Upper lobe of left lung (tissue), 6 donors: Measurements from ENCODE around the gene CDK5RAP2. TPM values are rescaled to one million over a fixed set of nuclear protein-coding genes. Genes with fewer than 3 reads are reported as not detected.

Source experiments
- ATAC-seq, 2 donors: fragments of 200-7000 bp; cut with Tn5 transposase; one replicate each; pipeline ENCODE4 v1.9.1; 2022; ENCODE audit warnings: mild to moderate bottlenecking in 2 of 2, moderate library complexity in 2 of 2; ENCODE audit not compliant: low FRiP score in 2 of 2
- DNase-seq, 2 donors: peaks; one replicate each; pipeline ENCODE4 v3.0.0-alpha.2; 2019 to 2020
- H3K27ac ChIP-seq, 4 donors: fragments of 200-600 bp; sonication (generic); one replicate each; pipeline ENCODE4 v1.5.1; 2016 to 2019
- H3K27me3 ChIP-seq, 4 donors: fragments of 200-600 bp; sonication (generic); one replicate each; pipeline ENCODE4 v1.5.1; 2017 to 2019
- H3K36me3 ChIP-seq, 4 donors: fragments of 200-600 bp; sonication (generic); one replicate each; pipeline ENCODE4 v1.5.1; 2016 to 2019
- H3K4me1 ChIP-seq, 4 donors: fragments of 200-600 bp; sonication (generic); one replicate each; pipeline ENCODE4 v1.5.1; 2018 to 2019
- H3K4me3 ChIP-seq, 4 donors: fragments of 200-600 bp; sonication (generic); one replicate each; pipeline ENCODE4 v1.5.1; 2017 to 2019; ENCODE audit warnings: mild to moderate bottlenecking in 2 of 4, moderate library complexity in 1 of 4
- H3K9me3 ChIP-seq, 4 donors: fragments of 200-600 bp; sonication (generic); one replicate each; pipeline ENCODE4 v1.5.1; 2018 to 2019
- EP300 ChIP-seq, 4 donors: sonication (generic); formaldehyde crosslinking; IDR thresholded peaks; one replicate each; pipeline ENCODE4 v1.5.1; 2017; ENCODE audit warnings: antibody characterized with exemption in 4 of 4, control low read depth in 2 of 4
- POLR2A ChIP-seq, 4 donors: fragments of 450-650 bp; IDR thresholded peaks; one replicate each; pipeline ENCODE4 v1.5.1; 2016 to 2017; ENCODE audit warnings: antibody characterized with exemption in 4 of 4, mild to moderate bottlenecking in 2 of 4
- POLR2AphosphoS5 ChIP-seq, 2 donors: sonication (generic); formaldehyde crosslinking; IDR thresholded peaks; one replicate each; pipeline ENCODE4 v1.5.1; 2017; ENCODE audit warnings: antibody characterized with exemption in 2 of 2
- WGBS, 2 donors: methylation state at CpG; one replicate each; pipeline ENCODE4 v1.1.5; 2017 to 2018; 5-methylcytosine and 5-hydroxymethylcytosine counted together
- total RNA-seq, 6 donors: library from RNA; depleted of rRNA in 4 of 6; stranded (reverse); fragments of >200 nt in 4 of 6; gene quantifications; one replicate each; pipeline versions ENCODE4 v1.1.0 to v1.2.1, GENCODE V29; 2016 to 2021
- TF ChIP-seq, protein P1 (sequence below), 6 experiments: fragments of 450-650 bp in 4 of 6; fragments of 200-600 bp in 2 of 6; sonication (generic) in 2 of 6; IDR thresholded peaks; one replicate each; pipeline ENCODE4 v1.5.1; 2016 to 2019; ENCODE audit warnings: antibody characterized with exemption in 6 of 6
- donor health status: DM: no; HTN: no; CAD: no; lungs with moderate emphysema.
- donor health status: DM: no; HTN: yes; CAD: no; lungs with severe emphysema.

The CDK5RAP2 gene
- total RNA-seq, 6 donors from 2014 or later = 41.7 to 137 (median 51.6) TPM

DNA sequence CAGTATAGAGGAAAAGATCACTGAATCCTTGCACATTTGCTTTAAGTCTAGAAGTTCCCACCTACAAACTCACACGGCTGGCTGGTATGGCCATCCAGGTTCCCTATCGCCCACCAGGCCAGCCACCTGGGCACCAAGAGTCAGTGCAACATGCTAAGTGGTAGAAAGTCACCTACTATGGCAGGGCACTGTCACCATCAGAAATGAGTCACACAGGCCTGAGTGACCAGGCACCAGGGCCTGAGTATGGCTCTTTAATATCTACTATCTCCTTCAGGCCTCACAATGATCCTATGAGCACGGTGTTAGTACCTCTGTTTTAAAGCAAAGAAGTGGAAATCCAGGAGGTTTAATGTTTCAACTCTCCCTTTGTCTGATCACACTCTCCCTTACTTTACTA, 156.2 kb downstream of the CDK5RAP2 start:
- no peak for DNase-seq
- WGBS, 2 donors = 85 to 96% methylated on average over 3 of the region's 3 CpGs
- no peaks in the 10 kb centered on the region for H3K27me3 ChIP-seq

GRCh38 chr9:120421977-120422376, 158.0 kb downstream of the CDK5RAP2 start:
- H3K9me3 ChIP-seq = no peaks in the 10 kb centered on the region
- no peak overlapping the region for H3K27ac ChIP-seq
- H3K27me3 ChIP-seq = no peaks in the 10 kb centered on the region
- no peak overlapping the region for H3K4me3 ChIP-seq
- H3K4me1 ChIP-seq = no peaks in the 10 kb centered on the region
- TF ChIP-seq POLR2A (IDR thresholded peaks at IDR 0.05) = no peak
- TF ChIP-seq EP300 (IDR thresholded peaks at IDR 0.05) = no peak
- no peak for TF ChIP-seq POLR2AphosphoS5 (IDR thresholded peaks at IDR 0.05)
- peaks cover 0 to 47% (median 7%) of the 10 kb centered on the region in 4 donors for H3K36me3 ChIP-seq
- ATAC-seq (no peak), DNase-seq (no peak)
- WGBS, 2 donors = 97 to 99% methylated on average over 3 of the region's 3 CpGs

More for the DNA sequence above, 156.2 kb downstream of the CDK5RAP2 start:
- Histone ChIP-seq H3K36me3 (peaks cover 0 to 39% (median 6%) of the 10 kb centered on the region in 4 donors), H3K4me3 (no peak overlapping the region), H3K9me3 (no peaks in the 10 kb centered on the region), H3K4me1 (no peaks in the 10 kb centered on the region), H3K27ac (no peak overlapping the region)
- ATAC-seq = no peak
- TF ChIP-seq POLR2AphosphoS5 (IDR thresholded peaks at IDR 0.05) (no peak), POLR2A (IDR thresholded peaks at IDR 0.05) (no peak), EP300 (IDR thresholded peaks at IDR 0.05) (no peak)
- TF ChIP-seq, protein P1, sequence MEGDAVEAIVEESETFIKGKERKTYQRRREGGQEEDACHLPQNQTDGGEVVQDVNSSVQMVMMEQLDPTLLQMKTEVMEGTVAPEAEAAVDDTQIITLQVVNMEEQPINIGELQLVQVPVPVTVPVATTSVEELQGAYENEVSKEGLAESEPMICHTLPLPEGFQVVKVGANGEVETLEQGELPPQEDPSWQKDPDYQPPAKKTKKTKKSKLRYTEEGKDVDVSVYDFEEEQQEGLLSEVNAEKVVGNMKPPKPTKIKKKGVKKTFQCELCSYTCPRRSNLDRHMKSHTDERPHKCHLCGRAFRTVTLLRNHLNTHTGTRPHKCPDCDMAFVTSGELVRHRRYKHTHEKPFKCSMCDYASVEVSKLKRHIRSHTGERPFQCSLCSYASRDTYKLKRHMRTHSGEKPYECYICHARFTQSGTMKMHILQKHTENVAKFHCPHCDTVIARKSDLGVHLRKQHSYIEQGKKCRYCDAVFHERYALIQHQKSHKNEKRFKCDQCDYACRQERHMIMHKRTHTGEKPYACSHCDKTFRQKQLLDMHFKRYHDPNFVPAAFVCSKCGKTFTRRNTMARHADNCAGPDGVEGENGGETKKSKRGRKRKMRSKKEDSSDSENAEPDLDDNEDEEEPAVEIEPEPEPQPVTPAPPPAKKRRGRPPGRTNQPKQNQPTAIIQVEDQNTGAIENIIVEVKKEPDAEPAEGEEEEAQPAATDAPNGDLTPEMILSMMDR (IDR thresholded peaks at IDR 0.05) = no peak

- DNase-seq (no peak), ATAC-seq (no peak)
- TF ChIP-seq POLR2AphosphoS5 (IDR thresholded peaks at IDR 0.05) (no peak), EP300 (IDR thresholded peaks at IDR 0.05) (no peak)
- WGBS, 2 donors = 71 to 78% methylated on average over 4 of the region's 4 CpGs
- Histone ChIP-seq H3K27ac (no peak overlapping the region), H3K27me3 (no peaks in the 10 kb centered on the region), H3K9me3 (no peaks in the 10 kb centered on the region), H3K4me3 (no peak overlapping the region), H3K4me1 (peaks cover 0 to 5% (median 0%) of the 10 kb centered on the region in 4 donors), H3K36me3 (peaks cover 0 to 55% (median 8%) of the 10 kb centered on the region in 4 donors)
Observed at GRCh38 chr9:120418315-120418714, 161.7 kb downstream of the CDK5RAP2 start.

DNA sequence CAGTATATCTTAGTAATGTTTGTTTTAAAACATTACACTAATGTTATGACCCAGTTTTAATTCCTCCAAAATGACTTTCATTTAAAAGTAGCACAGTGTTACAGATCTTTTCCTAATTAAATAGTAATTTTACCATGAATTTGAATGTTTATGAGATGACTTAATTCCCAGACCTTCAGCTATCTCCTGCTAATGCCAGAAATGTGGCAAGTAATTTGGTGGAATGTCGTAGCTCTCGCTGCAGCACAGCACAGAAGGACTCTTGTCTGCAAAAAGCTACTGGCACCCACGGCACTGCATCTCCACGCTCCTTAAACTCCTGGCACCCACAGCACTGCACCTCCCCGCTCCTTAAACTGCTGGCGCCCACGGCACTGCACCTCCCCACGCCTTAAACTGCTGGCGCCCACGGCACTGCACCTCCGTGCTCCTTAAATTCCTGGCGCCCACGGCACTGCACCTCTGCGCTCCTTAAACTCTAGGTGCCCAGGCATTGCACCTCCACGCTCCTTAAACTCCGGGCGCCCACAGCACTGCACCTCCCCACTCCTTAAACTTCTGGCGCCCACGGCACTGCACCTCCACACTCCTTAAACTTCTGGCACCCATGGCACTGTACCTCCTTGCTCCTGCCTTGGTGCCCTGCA, 163.1 kb downstream of the CDK5RAP2 start:
- ATAC-seq = peak in 1 of 2 donors; percentile 35
- TF ChIP-seq POLR2AphosphoS5 (IDR thresholded peaks at IDR 0.05) (no peak), EP300 (IDR thresholded peaks at IDR 0.05) (no peak), POLR2A (IDR thresholded peaks at IDR 0.05) (no peak)
- TF ChIP-seq, protein P1 (IDR thresholded peaks at IDR 0.05) = no peak
- 95% methylated on average over 19 of the region's 19 CpGs for WGBS, 2 donors
- peak in 1 of 2 donors; percentile 20 for DNase-seq
- no peak overlapping the region for H3K4me3 ChIP-seq
- H3K27me3 ChIP-seq = no peaks in the 10 kb centered on the region
- H3K27ac ChIP-seq = no peak overlapping the region
- peaks cover 0 to 5% (median 0%) of the 10 kb centered on the region in 4 donors for H3K4me1 ChIP-seq
- H3K9me3 ChIP-seq = no peaks in the 10 kb centered on the region
- H3K36me3 ChIP-seq = peaks cover 0 to 48% (median 8%) of the 10 kb centered on the region in 4 donors

DNA sequence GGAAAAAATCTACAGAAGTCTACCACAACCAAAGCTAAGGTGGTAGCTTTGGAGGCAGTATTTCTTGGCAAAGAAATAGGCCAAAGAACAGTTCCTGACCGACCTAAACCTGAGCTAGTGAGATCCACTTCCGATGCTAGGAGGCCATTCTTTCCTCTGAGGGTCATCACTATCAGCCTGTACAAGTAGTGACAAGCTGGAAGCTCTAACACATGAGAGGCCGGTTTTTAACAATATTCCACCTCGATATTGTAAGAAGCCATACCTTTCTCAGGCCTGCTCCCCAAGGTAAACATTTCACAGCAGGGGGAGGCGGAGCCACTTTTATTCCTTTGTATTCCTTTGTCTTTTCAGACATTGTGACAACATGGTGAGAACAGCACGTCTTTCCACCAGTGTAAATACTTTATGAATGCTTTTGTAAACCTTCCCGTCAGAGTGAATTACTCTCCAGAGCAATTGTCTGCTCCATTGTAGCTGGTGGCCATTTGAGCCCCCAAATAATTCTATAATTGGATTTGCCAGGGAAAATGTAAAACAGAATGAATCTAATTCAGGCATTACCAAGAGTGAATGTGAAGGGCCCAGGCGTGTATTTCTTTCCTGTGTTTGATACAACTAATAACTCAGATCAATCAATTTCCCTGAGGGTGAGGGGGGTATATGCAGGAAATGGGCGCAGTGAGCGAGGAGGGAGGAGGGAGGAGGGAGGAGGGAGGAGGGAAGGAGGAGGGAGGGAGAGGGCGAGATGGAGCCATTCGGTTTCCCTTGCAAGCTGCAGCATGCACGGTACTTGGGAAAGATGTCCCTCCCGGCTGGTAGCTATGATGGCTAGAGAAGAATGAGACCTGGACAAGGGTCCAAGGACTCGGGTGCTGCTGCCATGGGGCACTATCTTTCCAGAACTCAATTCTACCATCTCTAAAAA, 166.6 kb downstream of the CDK5RAP2 start:
- DNase-seq = no peak
- no peaks in the 10 kb centered on the region for H3K9me3 ChIP-seq
- H3K4me1 ChIP-seq = peaks cover 0 to 5% (median 0%) of the 10 kb centered on the region in 4 donors
- TF ChIP-seq, protein P1 (IDR thresholded peaks at IDR 0.05) = no peak
- no peak for TF ChIP-seq POLR2AphosphoS5 (IDR thresholded peaks at IDR 0.05)
- TF ChIP-seq EP300 (IDR thresholded peaks at IDR 0.05) = no peak
- no peak for TF ChIP-seq POLR2A (IDR thresholded peaks at IDR 0.05)
- 73 to 86% methylated on average over 15 of the region's 15 CpGs for WGBS, 2 donors
- H3K4me3 ChIP-seq = no peak overlapping the region
- H3K27ac ChIP-seq = no peak overlapping the region
- ATAC-seq = no peak
- no peaks in the 10 kb centered on the region for H3K27me3 ChIP-seq
- H3K36me3 ChIP-seq = peaks cover 7 to 52% (median 28%) of the 10 kb centered on the region in 4 donors
